Spinal cord (tissue), 10 donors: ENCODE data around the gene PIP5K1C. TPM values are rescaled to one million over a fixed set of nuclear protein-coding genes. Genes with fewer than 3 reads are reported as not detected.

Experiments used
- DNase-seq, 6 donors: peaks; one replicate each; pipeline versions ENCODE4 v3.0.0 to v3.0.0-alpha.2; 2013 to 2015; ENCODE audit warnings: low spot score in 6 of 6, low read depth in 4 of 6
- H3K27ac ChIP-seq: one replicate; pipeline ENCODE4 v1.5.1; 2013; ENCODE audit warnings: low read depth, low read length, control low read depth
- H3K27me3 ChIP-seq: one replicate; pipeline ENCODE4 v1.6.1; 2013; ENCODE audit warnings: low read length; ENCODE audit not compliant: control insufficient read depth, insufficient read depth
- H3K36me3 ChIP-seq: one replicate; pipeline ENCODE4 v1.6.1; 2013; ENCODE audit warnings: low read length; ENCODE audit not compliant: control insufficient read depth, insufficient read depth
- H3K4me1 ChIP-seq: one replicate; pipeline ENCODE4 v1.6.1; 2013; ENCODE audit warnings: low read length; ENCODE audit not compliant: control insufficient read depth, insufficient read depth
- H3K4me3 ChIP-seq: one replicate; pipeline ENCODE4 v1.5.1; 2013; ENCODE audit warnings: low read depth, low read length, control low read depth
- H3K9me3 ChIP-seq: one replicate; pipeline ENCODE4 v1.6.1; 2013; ENCODE audit warnings: low read length; ENCODE audit not compliant: control insufficient read depth, insufficient read depth
- WGBS: methylation state at CpG from one replicate; pipeline ENCODE4 v1.1.5; 2013; ENCODE audit warnings: missing lambda C conversion rate; ENCODE audit not compliant: insufficient coverage; 5-methylcytosine and 5-hydroxymethylcytosine counted together
- polyA plus RNA-seq, 2 donors: library from polyadenylated mRNA; unstranded; fragments of 120-200 nt; gene quantifications; one replicate each; pipeline ENCODE4 v1.2.1, GENCODE V29; 2013; ENCODE audit not compliant: insufficient read length in 2 of 2
- total RNA-seq, 2 donors: library from RNA; depleted of rRNA in 1 of 2; stranded (reverse); fragments of 120-200 nt in 1 of 2; fragments of >200 nt in 1 of 2; gene quantifications; one replicate each; pipeline versions ENCODE4 v1.2.3 to v1.2.4, GENCODE V29; 2013 to 2014
- donor health status: healthy.

The PIP5K1C gene
- total and polyA plus RNA-seq, 4 donors = 25.4 to 91.1 (median 56.0) TPM

DNA sequence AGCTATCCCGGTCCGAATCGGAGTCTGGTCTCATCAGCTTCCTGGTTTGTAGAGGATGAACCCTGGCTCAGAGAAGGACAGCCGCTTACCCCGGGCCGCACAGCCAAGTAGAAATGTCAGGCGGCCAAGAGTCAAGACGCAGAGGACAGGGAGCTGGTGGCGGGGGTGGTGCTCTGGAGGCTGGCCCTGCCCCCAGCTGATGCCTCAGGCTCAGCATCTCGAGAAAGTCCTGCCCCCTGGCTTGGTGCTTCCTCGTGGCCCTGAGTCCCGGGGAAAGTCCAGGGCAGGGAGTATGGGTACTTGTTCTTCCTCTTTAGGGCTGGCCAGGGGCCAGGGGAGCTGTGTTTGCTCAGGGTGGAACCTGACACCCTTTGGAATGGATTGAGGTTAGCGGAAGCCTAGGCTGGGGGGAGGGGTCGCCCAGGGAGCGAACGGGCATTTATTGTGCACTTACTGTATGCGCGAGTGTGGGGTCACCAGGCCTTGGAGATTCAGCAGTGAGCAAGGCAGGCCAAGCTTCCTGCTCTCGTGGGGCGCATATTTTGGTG lies 10.1 kb upstream of the PIP5K1C start:
- Histone ChIP-seq H3K36me3 (no peaks in the 10 kb centered on the region), H3K27ac (no peak overlapping the region), H3K4me1 (peaks cover 6% of the 10 kb centered on the region), H3K27me3 (peaks cover 13% of the 10 kb centered on the region), H3K4me3 (no peak overlapping the region), H3K9me3 (no peaks in the 10 kb centered on the region)
- WGBS = 53% methylated on average over 20 of the region's 20 CpGs
- no peak for DNase-seq

DNA sequence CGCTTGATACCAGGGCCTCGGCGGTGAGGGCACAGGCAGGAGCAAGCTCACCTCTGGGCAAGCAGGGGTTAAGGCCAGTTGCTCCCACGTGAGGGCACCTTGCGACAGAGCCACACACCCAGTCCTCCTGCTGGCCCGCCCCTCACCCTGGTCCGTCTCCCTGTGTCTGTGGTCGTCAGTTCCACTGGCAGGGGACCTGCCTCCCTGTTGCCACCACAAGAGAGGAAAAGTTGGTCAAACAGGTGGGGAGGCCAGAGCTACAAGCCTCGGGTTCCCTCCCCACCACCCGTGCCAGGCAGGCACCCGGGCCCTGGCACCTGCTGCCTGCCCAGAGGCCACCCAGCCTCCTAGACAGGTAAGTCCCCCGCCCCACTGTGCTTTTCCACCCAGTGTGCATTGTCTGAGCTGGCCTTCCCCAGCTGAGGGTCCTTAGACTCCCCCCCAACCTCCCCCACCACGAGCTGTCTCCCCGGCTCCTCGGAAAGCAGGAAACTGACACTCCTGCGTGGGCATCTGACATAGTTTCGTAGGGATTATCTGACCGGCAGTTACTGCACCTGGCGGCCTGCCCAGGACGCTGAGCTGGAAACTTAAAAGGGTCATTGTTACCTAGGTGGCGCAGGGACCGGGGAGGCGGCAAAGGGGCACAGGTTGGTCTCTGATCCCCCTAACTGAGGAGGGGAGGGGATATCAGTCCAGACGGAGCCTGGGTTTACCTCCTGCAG lies 8.1 kb upstream of the PIP5K1C start, which contains the start of gene TJP3:
Gene TJP3, plus strand, starts transcription at position 178 of the 725 bp plus-strand sequence. CDS start 20,049 bp downstream, outside the sequence.
- H3K27ac ChIP-seq = no peak within 1 kb of the TSS
- H3K36me3 ChIP-seq = no peaks in the 10 kb centered on the region
- WGBS = 37% methylated on average over 21 of the region's 24 CpGs
- no peak within 1 kb of the TSS for H3K4me3 ChIP-seq
- no peaks in the 10 kb centered on the region for H3K9me3 ChIP-seq
- no peak for DNase-seq
- peaks cover 6% of the 10 kb centered on the region for H3K4me1 ChIP-seq
- H3K27me3 ChIP-seq = peaks cover 13% of the 10 kb centered on the region

DNA sequence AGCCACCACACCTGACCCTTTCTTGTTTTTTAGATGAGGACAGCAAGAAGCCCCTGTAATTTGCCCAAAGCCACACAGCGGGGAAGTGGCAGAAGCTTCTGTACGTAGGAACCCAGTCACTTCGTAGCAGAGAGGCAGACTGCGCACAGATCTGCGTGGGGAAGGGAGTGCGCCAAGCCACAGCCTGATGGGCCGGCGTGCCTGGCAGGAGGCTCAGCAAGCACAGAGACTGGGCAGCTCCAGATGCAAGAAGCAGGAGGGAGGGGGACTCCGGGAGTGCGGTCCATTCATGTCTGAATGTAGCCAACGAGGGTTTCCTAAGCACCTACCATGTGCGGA lies 7.6 kb upstream of the PIP5K1C start:
- peaks cover 13% of the 10 kb centered on the region for H3K27me3 ChIP-seq
- no peaks in the 10 kb centered on the region for H3K9me3 ChIP-seq
- no peak overlapping the region for H3K27ac ChIP-seq
- 84% methylated on average over 12 of the region's 12 CpGs for WGBS
- no peak for DNase-seq
- no peak overlapping the region for H3K4me3 ChIP-seq
- H3K4me1 ChIP-seq = peaks cover 4% of the 10 kb centered on the region
- H3K36me3 ChIP-seq = no peaks in the 10 kb centered on the region

DNA sequence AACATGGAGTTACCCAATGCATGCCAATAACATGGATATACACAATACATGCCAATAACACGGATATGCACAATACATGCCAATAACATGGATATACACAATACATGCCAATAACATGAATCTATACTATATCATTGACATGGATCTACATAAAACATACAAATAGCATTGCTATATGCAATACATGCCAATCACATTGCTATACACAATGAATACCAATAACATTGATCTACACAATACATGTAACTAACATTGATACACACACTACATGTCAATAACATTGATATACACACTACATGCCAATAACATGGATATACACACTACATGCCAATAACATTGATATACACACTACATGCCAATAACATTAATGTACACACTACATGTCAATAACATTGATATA lies 932 bp upstream of the PIP5K1C start:
- no peak overlapping the region for H3K4me3 ChIP-seq
- WGBS = no CpG with 5 or more reads among the region's 1 CpG

DNA sequence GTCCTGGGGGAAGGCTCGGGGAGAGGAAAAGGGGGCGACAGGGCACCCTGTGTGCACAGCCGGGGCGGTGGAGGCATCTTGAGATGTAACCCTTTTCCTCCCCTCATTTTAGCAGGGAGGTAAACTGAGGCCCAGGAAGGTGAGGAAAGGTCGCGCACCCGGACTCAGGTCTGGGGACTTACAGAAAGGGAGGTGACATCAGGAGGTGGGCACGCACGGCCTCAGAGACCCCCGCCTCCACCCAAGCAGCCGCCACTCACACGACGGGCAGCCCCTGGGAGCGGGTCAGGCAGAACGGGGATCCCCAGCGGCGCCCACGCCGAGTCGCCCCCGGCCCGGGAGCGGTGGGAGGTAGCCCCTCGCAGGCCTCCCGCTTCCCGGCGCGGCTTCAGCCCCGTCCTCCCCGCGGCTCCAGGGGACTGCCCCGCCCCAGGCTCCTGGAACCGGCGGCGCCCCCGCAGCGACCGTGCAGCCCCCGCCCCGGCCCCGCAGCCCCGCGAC lies 477 bp downstream of the PIP5K1C start:
- H3K4me1 ChIP-seq = peaks cover 33% of the 10 kb centered on the region
- peak overlapping the region; percentile 78 for H3K27ac ChIP-seq
- peaks cover 35% of the 10 kb centered on the region for H3K36me3 ChIP-seq
- H3K27me3 ChIP-seq = no peaks in the 10 kb centered on the region
- H3K9me3 ChIP-seq = no peaks in the 10 kb centered on the region
- peak in 1 of 6 donors; percentile 13 for DNase-seq
- H3K4me3 ChIP-seq = peak overlapping the region; percentile 74
- under 1% methylated on average over 39 of the region's 43 CpGs for WGBS

More for the DNA sequence above, 932 bp upstream of the PIP5K1C start:
- no peaks in the 10 kb centered on the region for H3K9me3 ChIP-seq
- peaks cover 2% of the 10 kb centered on the region for H3K27me3 ChIP-seq
- no peak overlapping the region for H3K27ac ChIP-seq
- DNase-seq = no peak
- H3K36me3 ChIP-seq = peaks cover 20% of the 10 kb centered on the region
- H3K4me1 ChIP-seq = peaks cover 33% of the 10 kb centered on the region

DNA sequence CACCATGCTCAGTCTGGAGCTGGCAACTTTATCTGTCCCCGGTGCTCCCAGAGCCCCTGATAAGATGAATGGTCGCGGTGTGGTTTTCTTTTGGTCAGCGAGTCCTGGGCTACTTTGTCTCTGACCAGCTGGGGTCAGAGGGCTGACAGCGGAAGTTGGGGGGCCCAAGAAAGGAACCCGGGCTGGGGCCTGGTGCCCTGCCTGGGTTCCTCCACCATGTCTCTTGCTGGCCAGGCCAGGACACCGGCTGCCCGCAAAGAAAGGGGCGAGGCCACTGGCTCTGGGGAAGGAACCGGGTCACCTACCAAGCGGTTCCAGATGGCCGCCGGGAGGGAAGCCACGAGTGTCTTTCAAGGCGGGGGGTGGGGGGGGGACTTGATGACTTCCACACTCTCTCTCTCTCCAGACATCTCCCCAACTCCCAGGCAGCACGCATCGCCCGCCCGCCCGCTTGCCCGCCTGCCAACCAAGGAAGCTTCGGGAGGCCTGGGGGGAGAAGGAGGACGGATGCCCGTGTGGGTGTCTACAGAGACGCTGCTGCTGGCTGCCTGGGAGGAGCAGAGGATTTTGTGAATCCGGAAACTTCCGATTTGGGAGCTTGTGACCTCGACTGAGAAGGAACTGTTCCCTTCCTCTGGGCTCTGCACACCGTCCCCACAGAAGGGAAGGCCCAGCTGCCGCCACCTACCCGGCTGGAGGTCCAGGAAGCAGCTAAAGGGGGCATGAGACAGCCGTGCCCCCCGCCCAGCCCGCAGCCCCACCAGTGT lies 1.1 kb downstream of the PIP5K1C start:
- H3K27ac ChIP-seq = peak overlapping the region; percentile 78
- peak in 2 of 6 donors; percentile 34 to 47 for DNase-seq
- H3K27me3 ChIP-seq = no peaks in the 10 kb centered on the region
- H3K4me1 ChIP-seq = peaks cover 35% of the 10 kb centered on the region
- peak overlapping the region; percentile 74 for H3K4me3 ChIP-seq
- H3K9me3 ChIP-seq = no peaks in the 10 kb centered on the region
- peaks cover 41% of the 10 kb centered on the region for H3K36me3 ChIP-seq
- WGBS = 7% methylated on average over 20 of the region's 34 CpGs

DNA sequence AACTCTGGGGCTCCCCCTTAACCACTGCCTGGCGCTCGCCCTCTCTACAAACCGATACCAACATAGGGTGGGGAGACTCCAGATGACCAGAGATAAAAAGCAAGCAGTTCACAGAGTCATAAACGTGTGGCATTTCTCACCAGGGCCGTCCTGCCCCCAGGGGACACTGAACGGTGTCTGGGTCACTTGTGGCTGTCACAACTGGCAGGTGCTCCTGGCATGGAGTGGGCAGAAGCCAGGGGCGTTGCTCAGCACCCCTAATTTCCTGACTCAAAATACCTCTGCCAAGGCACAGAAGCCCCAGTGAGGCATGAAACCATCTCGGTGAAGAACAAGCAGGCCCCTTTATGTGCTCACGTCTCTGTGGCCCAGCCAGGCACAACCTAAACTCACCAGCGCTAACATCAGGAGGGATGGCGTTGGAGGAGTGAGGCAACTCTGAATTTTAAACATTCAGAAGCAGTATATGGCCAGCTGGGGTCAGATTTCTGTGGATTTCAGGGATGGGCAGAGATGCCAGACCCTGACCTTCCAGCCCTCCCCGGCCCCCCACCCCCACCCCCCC lies 1.8 kb downstream of the PIP5K1C start:
- DNase-seq = no peak
- Histone ChIP-seq H3K4me3 (peak overlapping the region; percentile 16), H3K27me3 (no peaks in the 10 kb centered on the region), H3K27ac (no peak overlapping the region), H3K36me3 (peaks cover 45% of the 10 kb centered on the region), H3K4me1 (peaks cover 37% of the 10 kb centered on the region), H3K9me3 (no peaks in the 10 kb centered on the region)
- 34% methylated on average over 5 of the region's 12 CpGs for WGBS

DNA sequence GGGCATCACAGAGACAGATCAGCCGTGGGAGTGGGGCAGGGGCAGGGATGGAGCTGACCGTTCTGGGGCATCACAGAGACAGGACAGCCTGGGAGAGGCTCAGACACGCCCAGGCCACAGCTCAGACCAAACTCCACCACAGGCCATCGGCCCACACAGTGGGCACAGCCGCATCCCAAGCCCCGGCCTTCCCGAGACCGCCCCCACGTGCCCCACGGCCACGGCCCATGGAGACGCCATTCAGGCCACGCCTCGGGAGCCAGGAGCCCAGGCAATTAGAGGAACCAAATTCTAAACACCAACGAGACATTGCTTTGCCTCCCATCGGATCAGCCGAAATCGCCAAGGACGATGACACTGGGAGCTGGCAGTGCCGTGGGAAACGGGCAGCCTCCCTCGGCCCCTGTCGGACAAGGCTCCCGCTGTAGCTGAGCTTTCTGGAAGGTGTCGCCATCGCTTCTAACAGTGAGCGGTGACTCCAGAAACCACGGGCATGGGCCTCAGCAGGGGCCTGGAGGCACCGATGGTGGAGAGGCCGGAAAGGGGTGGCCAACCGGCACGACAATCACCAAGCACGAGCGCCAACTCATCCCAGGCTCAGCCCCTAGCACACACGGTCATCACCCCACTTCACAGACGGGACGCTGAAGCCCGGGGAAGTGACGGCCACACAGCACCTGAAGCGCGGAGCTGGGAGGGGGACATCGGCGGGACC lies 2.4 kb downstream of the PIP5K1C start:
- WGBS = 92% methylated on average over 37 of the region's 43 CpGs
- Histone ChIP-seq H3K9me3 (no peaks in the 10 kb centered on the region), H3K4me1 (peaks cover 43% of the 10 kb centered on the region), H3K27ac (no peak overlapping the region), H3K4me3 (no peak overlapping the region), H3K36me3 (peaks cover 51% of the 10 kb centered on the region), H3K27me3 (no peaks in the 10 kb centered on the region)
- no peak for DNase-seq

DNA sequence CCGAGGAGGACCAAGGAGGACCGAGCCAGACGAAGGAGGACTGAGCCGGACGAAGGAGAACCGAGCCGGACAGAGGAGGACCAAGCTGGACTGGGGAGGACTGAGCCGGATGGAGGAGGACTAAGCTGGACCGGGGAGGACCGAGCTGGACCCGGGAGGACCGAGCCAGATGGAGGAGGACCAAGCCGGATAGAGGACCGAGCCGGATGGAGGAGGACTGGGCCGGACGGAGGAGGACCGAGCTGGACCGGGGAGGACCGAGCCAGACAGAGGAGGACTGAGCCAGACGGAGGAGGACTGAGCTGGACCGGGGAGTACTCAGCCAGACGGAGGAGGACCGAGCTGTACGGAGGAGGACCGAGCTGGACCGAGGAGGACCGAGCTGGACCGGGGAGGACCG lies 3.2 kb downstream of the PIP5K1C start:
- no peaks in the 10 kb centered on the region for H3K27me3 ChIP-seq
- WGBS = 95% methylated on average over 30 of the region's 30 CpGs
- no peaks in the 10 kb centered on the region for H3K9me3 ChIP-seq
- DNase-seq = no peak
- H3K36me3 ChIP-seq = peaks cover 59% of the 10 kb centered on the region
- H3K4me3 ChIP-seq = no peak overlapping the region
- H3K27ac ChIP-seq = no peak overlapping the region
- peaks cover 48% of the 10 kb centered on the region for H3K4me1 ChIP-seq
